Stimulated activated CD4-positive, alpha-beta T cell treated with anti-CD3 and anti-CD28 coated beads, TNF-alpha, amount 100 ng/mL, for 1 hour (primary cell): ENCODE results near the gene BCL2L11.
"Not testable (repeated sequence)": the region's sequence is repeated elsewhere in the genome, so short reads cannot be mapped to it uniquely, and the experiment has no call there.

Experiments
- DNase-seq, 3 donors: peaks; one replicate each; pipeline ENCODE4 v3.0.0-alpha.2; 2020; ENCODE audit warnings: low read depth in 3 of 3, low spot score in 1 of 3

The BCL2L11 gene

GRCh38 chr2:111120253-111121027 lies at the start of gene BCL2L11:
Gene BCL2L11 (plus strand): TSS chr2:111120914. CDS start chr2:111123746, 2,832 bp downstream.
- peak; percentile 79 to 90 (median 84) for DNase-seq

GRCh38 chr2:111071600-111072171 lies 49.0 kb upstream of the BCL2L11 start:
- DNase-seq = no peak

- no peak for DNase-seq
These were observed 48.4 kb upstream of the BCL2L11 start for GRCh38 chr2:111072220-111072871.

- not testable (repeated sequence) for DNase-seq
These were observed 38.1 kb upstream of the BCL2L11 start for GRCh38 chr2:111082659-111083058.

GRCh38 chr2:111091811-111092211 lies 28.9 kb upstream of the BCL2L11 start:
- DNase-seq = no peak

GRCh38 chr2:111094691-111095090 lies 26.0 kb upstream of the BCL2L11 start:
- DNase-seq = no peak

GRCh38 chr2:111095434-111095833 lies 25.3 kb upstream of the BCL2L11 start:
- DNase-seq = no peak

GRCh38 chr2:111099402-111099801 lies 21.3 kb upstream of the BCL2L11 start:
- DNase-seq = no peak

- DNase-seq = no peak
These were observed 20.5 kb upstream of the BCL2L11 start for GRCh38 chr2:111100087-111100764.

- no peak for DNase-seq
These were observed 19.9 kb upstream of the BCL2L11 start for GRCh38 chr2:111100765-111101162.

- DNase-seq = no peak
These were observed 19.1 kb upstream of the BCL2L11 start for GRCh38 chr2:111101592-111101991.

- DNase-seq = no peak
These were observed 18.5 kb upstream of the BCL2L11 start for GRCh38 chr2:111102216-111102615.

GRCh38 chr2:111105926-111106325 lies 14.8 kb upstream of the BCL2L11 start:
- DNase-seq = no peak

GRCh38 chr2:111106706-111107105 lies 14.0 kb upstream of the BCL2L11 start:
- DNase-seq = no peak

- DNase-seq = no peak
These were observed 11.9 kb upstream of the BCL2L11 start for GRCh38 chr2:111108745-111109271.

GRCh38 chr2:111111101-111111755 lies 9.5 kb upstream of the BCL2L11 start:
- DNase-seq = no peak

GRCh38 chr2:111113838-111114237 lies 6.9 kb upstream of the BCL2L11 start:
- no peak for DNase-seq

- DNase-seq = no peak
These were observed 4.5 kb upstream of the BCL2L11 start for GRCh38 chr2:111116011-111116746.

- DNase-seq = peak in 1 of 3 donors; percentile 45
These were observed 3.7 kb upstream of the BCL2L11 start for GRCh38 chr2:111116843-111117597.
